GM13976 (cell line): ENCODE data around the gene MND1.

ENCODE experiments used
- DNase-seq: peaks from one replicate; pipeline ENCODE4 v3.0.0; 2012; ENCODE audit warnings: low spot score
- in situ Hi-C: fragments of 300-500 bp; cut with MboI; formaldehyde crosslinking; loops from one replicate; pipeline ENCODE4 v1.12.0; 2022; ENCODE audit warnings: low sequenced_read_pairs, mixed read lengths, inconsistent platforms; ENCODE audit not compliant: unreplicated experiment
- TF ChIP-seq, protein P1 (sequence below): IDR thresholded peaks from 2 replicates; pipeline ENCODE4 v1.5.1; 2012; ENCODE audit warnings: borderline replicate concordance, mild to moderate bottlenecking; ENCODE audit not compliant: insufficient read depth; ENCODE audit errors: extremely low read depth, missing control alignments, control extremely low read depth

MND1 gene

GRCh38 chr4:153394945-153395344, 50.5 kb downstream of the MND1 start:
- TF ChIP-seq, protein P1, sequence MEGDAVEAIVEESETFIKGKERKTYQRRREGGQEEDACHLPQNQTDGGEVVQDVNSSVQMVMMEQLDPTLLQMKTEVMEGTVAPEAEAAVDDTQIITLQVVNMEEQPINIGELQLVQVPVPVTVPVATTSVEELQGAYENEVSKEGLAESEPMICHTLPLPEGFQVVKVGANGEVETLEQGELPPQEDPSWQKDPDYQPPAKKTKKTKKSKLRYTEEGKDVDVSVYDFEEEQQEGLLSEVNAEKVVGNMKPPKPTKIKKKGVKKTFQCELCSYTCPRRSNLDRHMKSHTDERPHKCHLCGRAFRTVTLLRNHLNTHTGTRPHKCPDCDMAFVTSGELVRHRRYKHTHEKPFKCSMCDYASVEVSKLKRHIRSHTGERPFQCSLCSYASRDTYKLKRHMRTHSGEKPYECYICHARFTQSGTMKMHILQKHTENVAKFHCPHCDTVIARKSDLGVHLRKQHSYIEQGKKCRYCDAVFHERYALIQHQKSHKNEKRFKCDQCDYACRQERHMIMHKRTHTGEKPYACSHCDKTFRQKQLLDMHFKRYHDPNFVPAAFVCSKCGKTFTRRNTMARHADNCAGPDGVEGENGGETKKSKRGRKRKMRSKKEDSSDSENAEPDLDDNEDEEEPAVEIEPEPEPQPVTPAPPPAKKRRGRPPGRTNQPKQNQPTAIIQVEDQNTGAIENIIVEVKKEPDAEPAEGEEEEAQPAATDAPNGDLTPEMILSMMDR = no peak
- in situ Hi-C loops = no loop called here
- no peak for DNase-seq

DNA sequence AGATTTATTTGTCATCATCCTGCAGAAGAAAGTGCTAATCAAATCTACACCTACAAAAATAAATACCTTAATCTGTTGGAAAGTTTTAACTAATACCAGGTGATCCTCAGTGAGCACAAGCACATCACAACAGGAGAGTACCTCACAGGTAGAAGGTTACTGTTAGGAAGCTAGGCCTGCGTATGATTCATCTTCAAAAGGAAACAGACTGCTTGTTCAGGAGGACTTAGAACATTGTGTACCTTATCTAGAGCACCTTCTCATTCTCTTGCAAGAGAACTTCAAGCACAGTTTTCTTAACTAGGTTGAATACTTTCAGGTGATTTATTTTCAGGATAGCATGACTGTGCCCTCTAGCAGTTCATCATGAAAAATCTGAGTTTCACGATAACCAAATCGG, 54.2 kb downstream of the MND1 start:
- in situ Hi-C loops = no loop called here
- TF ChIP-seq, protein P1 = no peak
- no peak for DNase-seq

DNA sequence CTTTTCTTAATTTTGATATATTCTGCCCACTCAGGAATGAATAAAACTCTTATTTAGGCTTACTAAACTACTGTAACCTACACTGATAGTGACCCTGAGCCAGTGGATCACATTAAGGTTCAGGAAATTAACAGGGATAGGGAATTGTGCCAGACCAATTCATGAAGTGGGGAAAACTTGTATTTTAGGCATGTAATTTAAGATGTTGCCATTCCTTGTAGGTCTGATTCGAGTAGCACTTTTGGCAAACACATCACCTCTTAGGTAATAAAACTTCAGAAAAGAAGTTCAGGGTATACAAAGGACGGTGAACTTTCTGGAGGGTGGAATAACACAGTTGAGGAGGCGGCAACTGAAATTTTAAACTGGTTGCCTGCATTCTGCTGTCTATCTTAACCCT, 54.9 kb downstream of the MND1 start:
- TF ChIP-seq, protein P1 = no peak
- no peak for DNase-seq
- in situ Hi-C loops = no loop called here

DNA sequence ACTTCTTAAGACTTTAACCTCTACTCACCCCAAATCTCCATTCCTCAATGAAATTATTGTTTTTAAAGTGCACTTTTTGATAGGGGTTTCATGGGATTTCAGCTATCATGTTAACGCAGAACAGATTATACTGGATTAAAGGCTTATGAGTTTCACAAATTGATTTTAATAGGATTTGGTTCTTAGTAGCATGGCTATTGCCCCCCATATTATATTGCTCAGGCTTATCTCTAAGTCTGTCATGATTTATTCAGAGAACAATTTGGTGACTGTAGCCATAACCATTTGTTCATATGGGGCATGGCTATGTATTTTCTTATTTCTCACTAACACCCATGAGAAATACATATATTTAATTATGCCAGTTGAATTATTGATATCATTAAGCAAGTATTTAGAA, 57.0 kb downstream of the MND1 start:
- no peak for DNase-seq
- TF ChIP-seq, protein P1 = no peak
- in situ Hi-C loops = no loop called here

DNA sequence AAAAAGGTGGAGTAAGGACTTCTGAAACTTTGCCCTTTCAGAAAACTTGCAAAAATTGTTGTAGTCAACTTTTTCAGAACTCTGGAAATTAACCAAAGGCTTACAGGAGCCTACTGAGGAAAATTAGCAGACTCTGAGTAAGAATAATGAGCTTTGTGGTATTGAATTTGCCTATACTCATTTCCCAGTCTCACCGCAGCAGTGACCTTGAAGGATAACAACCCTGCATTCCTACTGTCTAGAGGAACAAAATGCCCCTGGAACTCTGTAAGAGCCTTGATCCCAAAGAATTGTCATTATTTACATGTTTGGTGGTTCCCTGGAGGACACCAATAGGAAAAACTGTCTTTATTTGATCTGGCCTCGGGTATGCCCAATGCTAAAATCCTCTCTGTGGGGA, 57.9 kb downstream of the MND1 start:
- DNase-seq = no peak
- TF ChIP-seq, protein P1 = no peak
- in situ Hi-C loops = no loop called here

DNA sequence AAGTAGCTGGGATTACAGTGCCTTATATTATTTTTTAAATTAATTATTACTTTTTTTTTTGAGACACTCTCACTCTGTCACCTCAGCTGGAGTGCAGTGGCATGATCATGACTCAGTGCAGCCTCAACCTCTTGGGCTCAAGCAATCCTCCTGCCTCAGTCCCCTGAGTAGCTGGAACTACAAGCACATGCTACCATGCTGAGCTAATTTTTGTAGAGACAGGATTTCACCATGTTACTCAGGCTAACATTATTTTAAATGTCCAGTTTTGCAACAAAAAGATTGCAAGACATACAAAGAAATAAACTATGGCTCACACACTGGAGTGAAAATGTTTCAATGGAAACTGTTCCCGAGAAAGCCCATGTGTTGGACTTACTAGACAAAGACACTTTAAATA, 59.2 kb downstream of the MND1 start:
- TF ChIP-seq, protein P1 = no peak
- in situ Hi-C loops = no loop called here
- DNase-seq = no peak

DNA sequence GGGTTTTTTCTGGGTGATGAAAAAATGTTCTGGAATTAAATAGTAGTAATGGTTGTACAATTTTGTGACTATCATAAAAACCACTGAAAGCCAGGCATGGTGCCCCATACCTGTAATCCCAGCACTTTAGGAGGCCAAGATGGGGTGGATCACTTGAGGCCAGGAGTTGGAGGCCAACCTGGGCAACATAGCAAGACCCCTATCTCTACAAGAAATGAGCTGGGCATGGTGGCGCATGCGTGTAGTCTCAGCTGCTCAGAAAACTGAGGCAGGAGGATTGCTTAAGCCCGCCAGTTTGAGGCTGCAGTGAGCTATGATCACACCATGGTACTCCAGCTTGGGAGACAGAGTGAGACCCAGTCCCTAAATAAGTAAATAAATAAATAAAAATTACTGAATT, 63.4 kb downstream of the MND1 start:
- no peak for DNase-seq
- TF ChIP-seq, protein P1 = no peak
- in situ Hi-C loops = no loop called here
